AML-193 (cell line): Measurements from ENCODE around the gene PYCR2.
"Not testable (repeated sequence)": the region's sequence is repeated elsewhere in the genome, so short reads cannot be mapped to it uniquely, and the experiment has no call there.

Experiments
- DNase-seq, 2 experiments: peaks; one replicate each; lab custom pipeline; 2025; lab: John Stamatoyannopoulos, UW

Gene PYCR2

DNA sequence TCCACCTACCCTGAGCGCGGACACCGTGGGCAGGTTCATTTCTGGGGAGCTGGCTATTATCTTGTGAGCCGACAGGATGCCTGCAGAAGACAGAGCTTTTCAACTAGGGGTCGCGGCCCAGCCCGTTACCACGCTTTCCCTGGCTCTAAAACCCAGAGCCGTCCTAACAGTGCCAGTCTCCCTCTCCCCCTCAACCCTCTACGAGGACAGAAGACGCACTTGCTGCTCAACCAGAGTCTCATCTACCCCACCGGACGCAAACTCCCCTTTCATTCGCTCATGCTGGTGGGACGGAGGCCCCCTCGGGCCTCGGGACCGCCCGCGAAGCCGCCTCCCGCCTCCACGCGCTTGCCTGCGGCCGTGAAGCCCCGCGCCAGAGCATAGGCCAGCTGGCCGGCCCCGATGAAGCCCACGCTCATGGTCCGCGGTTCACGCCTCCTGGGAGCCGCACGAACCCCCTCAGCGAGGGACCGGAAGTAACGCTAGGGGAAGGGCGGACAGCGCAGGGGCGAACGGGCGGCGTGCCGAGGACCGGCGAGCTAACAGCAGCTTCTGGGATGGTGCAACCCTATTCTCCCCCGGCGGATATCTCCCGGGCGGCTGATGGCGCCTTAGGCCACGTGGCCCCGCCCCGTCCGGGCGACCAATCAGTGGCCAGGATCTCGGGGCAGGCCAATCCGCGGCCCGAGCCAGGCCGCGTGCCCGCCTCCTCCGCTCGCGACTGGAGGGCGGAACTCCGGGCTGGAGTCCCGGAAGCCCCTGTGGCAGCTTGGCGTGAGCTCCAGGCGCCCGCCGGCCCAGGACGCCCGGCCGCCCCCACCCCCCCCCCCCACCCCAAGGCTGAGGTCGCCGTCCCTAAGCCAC is at the start of gene PYCR2:
Gene PYCR2 (minus strand): TSS at position 559 of the 864 bp plus-strand sequence. CDS start 140 bp downstream, at position 419.
- peak; percentile 93 to 94 for DNase-seq

DNA sequence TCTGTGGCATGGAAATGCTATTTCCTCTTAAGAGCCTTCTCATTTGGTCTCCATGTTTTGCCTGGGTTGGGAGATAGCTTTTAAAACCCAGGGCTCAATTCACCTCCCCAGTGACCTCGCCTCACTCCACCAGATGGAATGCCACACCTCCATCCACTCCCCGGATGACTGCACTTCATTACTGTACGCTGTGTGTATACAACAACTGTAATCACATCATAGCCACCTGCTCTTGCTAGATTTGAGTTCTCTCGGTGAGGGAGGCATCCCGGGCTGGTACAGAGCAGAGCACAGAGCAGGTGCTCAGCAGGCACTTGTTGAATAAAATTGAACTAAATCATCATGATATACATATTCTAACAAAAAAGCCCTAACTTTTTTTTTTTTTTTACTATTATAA is 49.1 kb upstream of the PYCR2 start:
- DNase-seq: no peak

DNA sequence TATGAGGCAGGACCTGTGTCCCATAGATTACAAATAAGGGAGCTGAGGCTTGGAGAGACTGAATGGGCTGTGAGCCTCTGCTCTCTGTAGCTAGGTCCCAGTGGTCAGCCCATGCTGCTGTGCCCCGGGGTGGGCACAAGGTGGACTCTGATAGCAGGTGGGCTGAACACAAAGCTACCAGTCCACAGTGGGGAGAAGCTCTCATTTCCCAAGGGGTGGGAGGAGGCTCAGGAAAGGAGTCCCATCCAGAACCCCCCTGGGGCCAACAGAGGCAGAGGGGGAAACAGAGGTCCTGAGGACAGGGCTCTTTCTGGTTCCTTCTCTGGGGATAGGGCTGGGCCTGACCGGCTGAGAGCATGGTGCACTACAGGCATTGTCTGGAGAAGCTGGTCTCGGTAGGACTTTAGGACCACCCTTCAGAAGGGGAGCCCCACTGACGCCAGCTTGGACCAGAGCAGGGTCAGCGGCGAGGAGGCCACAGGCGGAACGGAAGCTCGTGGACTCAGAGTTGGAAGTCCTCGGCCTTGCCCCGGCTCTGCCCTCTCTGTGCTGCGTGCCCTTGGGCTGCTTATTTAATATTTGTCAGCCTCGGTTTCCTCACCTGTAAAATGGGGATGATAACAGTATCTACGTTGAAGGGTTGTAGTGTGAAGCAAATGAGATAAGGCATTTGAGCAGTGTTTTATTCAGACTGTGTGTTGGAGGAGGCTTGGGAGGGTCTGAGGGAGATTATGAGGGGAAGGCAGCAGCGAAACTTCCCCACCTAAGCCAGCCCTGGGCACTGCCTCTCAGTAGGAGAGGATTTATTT is 48.5 kb upstream of the PYCR2 start:
- DNase-seq: no peak

DNA sequence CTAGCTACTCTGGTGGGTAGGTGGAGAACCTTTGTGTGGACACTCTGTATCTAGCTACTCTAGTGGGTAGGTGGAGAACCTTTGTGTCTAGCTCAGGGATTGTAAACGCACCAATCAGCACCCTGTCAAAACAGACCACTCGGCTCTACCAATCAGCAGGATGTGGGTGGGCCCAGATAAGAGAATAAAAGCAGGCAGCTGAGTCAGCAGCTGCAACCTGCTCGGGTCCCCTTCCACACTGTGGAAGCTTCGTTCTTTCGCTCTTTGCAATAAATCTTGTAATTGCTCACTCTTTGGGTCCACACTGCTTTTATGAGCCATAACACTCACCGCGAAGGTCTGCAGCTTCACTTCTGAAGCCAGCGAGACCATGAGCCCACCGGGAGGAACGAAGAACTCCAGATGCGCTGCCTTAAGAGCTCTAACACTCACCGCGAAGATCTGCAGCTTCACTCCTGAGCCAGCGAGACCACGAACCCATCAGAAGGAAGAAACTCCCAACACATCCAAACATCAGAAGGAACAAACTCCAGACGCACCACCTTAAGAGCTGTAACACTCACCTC is 46.6 kb upstream of the PYCR2 start:
- not testable (repeated sequence) for DNase-seq

DNA sequence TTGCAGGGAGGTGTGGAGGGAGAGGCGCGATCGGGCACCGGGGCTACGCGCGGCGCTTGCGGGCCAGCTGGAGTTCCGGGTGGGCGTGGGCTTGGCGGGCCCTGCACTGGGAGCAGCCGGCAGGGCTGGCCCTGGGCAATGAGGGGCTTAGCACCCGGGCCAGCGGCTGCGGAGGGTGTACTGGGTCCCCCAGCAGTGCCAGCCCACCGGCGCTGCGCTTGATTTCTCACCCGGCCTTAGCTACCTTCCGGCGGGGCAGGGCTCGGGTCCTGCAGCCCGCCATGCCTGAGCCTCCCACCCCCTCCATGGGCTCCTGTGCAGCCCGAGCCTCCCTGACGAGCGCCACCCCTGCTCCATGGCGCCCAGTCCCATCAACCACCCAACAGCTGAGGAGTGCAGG is 45.7 kb upstream of the PYCR2 start:
- DNase-seq: not testable (repeated sequence)

DNA sequence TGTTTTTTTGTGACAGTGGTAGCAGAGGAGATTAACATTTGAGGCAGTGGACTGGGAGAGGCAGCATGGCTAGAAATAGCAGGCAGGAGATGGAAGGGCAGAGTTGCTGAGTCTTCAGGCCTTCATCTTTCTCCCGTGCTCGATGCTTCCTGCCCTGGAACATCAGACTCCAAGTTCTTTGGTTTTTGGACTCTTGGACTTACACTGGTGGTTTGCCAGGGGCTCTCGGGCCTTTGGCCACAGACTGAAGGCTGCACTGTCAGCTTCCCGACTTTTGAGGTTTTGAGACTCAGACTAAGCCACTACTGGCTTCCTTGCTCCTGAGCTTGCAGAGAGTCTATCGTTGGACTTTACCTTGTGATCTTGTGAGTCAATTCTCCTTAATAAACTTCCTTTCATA is 41.2 kb upstream of the PYCR2 start:
- no peak for DNase-seq

DNA sequence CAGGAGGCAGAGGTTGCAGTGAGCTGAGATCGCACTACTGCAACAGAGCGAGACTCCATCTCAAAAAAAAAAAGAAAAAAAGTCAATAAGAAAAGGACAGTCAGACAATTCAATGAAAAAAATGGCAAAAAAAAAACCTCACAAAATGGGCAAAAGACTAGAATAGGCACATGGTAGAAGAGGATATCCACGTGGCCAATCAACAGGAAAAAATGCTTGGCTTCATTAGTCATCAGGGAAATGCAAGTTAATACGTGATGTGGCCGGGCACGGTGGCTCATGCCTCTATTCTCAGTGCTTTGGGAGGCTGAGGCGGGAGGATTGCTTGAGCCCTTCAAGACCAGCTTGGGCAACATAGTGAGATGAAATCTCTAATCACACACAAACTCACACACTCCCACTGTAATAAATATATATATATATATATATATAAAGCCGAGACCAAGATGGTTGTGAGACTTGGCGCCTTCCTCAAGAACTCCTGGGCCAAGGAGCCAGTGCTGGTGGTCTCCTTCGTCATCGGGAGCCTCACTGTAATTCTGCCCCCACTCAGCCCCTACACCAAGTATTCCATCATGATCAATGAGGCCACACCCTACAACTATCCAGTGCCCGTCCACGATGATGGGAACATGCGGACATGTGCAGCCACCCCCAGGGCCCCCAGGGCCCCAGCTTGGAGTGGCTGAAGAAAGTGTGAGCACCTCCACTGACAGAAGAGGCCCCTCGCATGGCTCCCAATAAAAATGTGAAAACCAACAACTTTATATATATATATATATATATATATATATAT is 39.9 kb upstream of the PYCR2 start:
- DNase-seq: no peak

DNA sequence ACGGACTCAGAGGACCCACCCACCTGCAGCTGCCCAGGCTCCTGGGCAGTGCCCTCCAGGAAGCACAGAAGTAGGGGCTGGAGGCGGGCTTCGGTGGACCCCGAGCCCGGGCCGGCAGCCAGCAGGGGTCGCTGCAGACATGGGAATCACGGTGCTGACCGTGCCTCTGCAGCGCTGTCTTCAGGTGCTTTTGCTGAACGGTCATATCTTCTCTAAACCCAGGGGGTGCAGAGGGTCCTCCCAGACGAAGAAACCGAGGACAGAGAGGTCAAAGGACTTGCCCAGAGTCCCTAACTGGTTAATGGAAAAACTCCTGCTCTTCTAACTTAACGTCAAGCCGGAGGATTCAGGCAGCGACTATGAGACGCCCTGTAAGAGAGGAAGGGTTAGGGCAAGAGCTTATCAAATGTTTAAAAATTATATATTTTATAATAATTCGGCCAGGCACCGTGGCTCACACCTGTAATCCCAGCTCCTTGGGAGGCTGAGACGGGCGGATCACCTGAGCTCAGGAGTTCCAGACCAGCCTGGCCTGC is 38.5 kb upstream of the PYCR2 start:
- no peak for DNase-seq

DNA sequence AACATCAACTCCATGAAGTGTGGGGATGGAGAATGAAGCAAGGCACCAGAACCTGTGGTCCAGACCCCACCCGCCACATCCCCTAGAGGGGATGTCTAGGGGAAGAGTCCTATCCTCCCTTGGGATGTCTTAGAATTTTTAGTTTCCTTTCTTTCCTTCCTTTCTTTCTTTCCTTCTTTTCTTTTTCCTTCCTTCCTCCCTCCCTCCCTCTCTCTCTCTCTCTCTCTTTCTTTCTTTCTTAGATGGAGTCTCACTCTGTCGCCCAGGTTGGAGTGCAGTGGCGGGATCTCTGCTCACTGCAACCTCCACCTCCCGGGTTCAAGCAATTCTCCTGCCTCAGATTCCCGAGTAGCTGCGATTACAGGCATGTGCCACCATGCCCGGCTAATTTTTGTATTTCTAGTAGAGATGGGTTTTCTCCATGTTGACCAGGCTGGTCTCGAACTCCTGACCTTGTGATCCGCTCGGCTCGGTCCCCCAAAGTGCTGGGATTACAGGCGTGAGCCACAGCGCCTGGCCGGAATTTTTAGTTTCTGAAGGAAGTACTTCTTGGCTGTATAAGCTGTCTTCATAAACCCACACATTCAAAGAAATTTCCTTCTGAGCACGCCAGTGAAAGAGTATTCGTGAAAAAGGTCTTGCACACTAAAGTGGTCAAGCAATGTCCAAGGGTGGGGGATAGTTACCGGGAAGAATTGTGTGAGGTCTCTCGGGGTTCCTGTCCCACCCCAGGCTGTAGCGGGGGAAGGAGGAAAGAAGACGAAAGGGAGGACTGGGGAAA is 37.8 kb upstream of the PYCR2 start:
- DNase-seq: no peak

DNA sequence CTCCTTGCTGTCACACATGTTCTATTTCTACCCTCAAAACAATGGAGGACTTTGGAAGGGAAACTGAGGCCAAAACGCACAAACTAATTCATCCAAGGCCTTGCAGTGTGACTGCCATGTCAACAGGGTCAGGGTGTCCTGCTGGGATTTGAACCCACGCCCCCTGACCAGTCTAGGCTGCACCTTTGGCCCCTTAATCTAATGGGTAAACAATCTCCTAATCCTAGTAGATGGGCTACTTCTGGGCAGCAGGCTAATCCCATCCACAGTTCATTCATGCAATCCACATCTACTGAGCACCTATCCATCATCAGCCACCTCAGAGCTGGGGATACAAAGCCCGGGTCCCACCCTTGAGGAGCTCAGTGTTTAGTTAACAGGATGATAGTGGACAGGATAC is 34.0 kb upstream of the PYCR2 start:
- no peak for DNase-seq

DNA sequence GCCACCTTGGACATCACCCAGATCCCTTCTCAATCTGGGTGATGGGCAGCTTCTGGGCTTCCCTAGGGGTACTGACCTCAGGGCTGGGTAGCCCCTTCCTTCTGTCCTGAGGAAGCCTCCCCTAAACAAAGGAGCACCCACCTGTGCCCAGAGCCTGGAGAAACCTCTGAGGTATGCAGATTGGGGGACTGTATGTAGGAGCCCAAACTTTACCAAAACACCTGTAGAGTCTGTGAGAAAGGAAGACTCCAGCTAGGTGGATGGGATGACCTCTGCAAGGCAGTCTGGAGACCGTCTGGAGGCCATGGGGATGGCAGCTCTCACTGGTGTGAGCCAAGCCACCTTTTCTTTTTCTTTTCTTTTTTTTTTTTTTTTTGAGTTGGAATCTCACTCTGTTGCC is 30.7 kb upstream of the PYCR2 start:
- DNase-seq: no peak

DNA sequence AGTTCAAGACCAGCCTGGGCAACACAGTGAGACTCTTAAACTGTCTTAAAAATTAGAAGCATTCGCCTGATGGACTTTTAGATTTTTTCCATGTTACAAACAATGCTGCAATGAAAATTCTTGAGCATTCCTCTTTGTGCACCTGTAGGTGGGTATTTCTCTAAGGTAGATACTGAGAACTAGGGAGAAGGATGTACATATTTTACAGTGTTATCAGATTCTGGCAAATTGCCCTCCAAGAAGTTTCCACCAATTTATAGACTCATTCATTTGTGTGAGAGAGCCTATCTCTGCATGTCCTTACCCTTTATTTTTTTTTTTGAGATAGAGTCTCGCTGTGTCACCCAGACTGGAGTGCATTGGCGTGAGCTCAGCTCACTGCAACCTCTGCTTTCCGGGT is 29.3 kb upstream of the PYCR2 start:
- DNase-seq: no peak

DNA sequence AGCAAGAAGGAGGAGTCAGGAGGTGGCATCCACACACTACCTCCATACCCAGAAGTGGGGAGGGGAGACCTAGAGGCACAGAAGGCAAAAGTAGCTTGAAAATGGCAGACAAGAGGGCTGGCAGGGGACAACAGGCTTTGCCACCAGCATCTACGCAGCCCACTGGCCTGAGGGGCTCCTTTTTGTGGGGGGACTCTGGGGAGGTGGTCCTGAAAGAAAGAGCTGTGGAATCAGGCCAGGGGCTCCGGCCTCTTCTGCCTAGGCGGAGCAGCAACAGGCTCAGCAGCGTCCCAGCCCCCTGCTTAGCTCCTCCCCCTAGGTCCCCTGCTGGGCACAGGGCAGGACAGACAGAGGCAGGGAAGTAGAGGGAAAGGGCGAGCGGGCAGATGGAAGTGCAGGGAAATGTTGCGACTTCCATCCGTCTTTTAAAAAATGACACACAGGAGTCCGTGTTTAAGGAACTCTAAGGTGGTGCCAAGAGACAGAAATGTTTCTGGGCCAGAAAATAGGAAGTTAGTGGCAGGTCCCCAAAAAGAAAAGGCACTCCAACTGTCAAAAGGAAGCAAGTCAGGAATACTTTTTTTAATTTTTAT is 27.0 kb upstream of the PYCR2 start:
- no peak for DNase-seq

DNA sequence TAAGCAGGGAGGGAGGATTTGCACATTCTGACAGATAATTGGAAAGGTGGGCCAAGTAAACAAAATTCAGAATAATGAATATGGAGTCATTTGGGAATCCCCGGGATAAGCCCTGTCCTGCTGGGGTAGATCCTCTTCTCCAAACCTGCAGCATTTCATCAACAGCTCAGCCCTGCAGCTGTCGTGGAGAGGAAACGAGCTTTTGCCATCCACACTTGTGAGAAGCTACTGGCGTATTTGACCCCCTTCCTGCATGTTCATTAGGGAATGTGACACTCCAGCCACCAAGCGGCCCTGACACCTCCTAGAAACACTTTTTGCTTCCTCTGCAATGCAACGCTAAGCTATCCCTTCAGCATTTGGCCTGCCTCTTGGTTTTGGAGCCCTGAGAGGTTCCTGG is 25.0 kb upstream of the PYCR2 start:
- no peak for DNase-seq

DNA sequence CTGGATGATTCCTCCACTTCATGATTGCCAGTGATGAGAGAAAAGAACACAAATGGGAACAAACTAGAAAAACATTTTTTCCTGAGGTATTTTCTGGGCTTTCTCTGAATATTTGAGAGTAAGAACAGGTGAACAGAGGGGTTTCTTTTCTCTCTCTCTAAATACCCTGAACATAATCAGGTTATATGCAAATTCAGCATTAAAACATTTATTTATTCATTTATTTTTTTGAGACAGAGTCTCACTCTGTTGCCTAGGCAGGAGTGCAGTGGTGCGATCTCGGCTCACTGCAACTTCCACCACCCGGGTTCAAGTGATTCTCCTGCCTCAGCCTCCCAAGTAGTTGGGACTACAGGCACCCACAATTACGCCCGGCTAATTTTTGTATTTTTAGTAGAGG is 22.8 kb upstream of the PYCR2 start:
- DNase-seq: no peak

DNA sequence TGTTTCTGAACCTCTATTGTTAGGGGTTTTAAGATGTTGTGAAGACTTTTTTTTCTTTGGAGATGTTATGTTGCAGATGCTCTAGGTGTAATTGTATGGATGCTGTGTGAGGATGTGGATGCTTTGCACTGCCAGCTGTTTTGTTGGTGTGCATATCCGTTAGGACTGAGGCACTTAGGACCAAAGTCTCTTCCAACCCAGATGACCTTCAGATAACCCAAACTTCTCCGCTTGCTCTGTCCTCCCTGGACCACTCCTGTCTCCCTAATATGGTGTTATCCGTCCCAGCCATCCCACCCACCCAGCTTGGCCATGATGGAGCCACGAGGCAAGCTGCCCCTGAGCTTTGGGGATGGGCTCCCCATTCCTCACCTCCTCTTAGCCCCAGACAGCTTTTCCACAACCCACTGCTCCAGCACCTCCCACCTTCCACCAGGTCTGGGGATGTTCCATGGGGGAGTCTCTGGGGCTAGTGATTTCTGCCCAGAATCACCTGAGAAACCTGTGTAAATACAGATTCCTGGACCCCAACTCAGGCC is 22.1 kb upstream of the PYCR2 start:
- DNase-seq: no peak

DNA sequence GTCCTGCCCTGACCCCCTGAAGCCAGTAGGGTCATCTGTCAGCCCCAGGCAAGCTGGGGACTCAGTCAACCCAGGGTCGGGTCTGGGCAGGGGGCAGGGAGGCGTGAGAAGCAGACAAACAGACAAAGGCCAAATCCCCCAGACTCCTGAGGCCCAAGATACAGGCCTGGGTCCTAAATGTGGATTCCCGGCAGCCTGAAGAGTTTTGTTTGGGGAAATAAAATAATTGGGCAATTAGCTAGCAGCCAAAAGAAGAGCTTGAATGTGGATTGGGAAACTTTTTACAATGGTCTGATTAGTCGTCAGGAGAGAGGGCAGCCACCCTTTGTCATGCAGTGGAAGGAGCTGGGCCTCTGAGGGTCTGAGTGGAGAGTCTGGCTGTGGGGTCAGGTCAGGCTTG is 21.5 kb upstream of the PYCR2 start:
- no peak for DNase-seq

DNA sequence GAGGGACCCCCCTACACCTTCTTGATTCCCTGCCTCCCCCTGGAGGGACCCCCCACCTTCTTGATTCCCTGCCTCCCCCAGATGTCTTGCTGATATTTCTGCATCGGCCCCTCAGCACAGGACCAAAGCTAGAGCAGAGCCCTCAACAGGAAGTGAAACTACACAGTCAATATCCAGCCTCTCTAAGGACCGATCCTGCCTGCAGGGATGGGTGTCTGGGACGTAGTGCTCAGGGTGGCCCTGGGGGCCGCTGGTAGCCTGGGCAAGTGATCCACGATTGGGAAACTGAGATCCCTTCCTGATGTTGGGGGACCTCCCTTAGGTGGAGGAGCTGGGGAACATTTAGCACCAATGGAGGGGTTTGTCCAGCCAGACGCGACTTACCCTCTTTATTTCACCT is 20.9 kb upstream of the PYCR2 start:
- DNase-seq: no peak

DNA sequence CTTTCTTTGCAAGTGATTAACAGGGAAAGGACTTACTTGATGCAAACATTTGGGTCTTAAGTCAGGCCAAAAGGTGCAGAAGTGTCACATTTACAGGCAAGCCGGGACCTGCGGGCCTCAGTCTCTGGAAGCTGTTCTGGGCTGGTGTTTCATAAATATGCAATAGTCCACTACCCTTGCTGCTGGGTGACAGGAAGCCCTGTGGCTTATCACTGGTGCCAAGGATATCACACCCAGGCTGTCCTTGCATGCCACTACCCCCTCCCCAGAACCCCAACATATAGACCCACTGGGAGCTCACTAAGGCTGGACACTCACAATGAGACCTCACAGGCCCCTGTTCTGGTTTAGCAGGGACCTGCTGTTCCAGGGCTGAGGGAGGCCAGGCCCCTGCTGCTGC is 20.3 kb upstream of the PYCR2 start:
- no peak for DNase-seq

DNA sequence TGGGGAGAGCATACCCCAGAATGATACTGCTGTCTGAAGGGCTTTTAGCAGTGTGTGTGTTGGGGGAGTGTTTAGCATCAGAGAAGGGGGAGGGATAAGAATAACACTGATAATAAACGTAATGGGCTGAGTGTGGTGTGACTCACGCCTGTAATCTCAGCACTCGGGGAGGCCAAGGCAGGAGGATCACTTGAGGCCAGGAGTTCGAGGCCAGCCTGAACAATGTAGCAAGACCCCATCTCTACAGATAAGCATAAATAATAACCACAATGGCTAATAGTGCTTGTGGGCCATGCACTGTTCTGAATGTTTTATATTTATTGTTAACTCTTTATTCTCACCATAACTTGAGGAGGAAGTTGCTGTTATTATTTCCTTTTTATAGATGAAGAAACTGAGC is 19.5 kb upstream of the PYCR2 start:
- no peak for DNase-seq
